Hematopoietic multipotent progenitor cell (in vitro differentiated cells): ENCODE measurements around the gene PRKAR1A. TPM values are rescaled to one million over a fixed set of nuclear protein-coding genes. Genes with fewer than 3 reads are reported as not detected.

ENCODE experiments used
- DNase-seq, 3 donors: peaks; one replicate each; pipeline ENCODE4 v3.0.0-alpha.2; 2011 to 2015; ENCODE audit warnings: low read depth in 2 of 3, low spot score in 2 of 3
- total RNA-seq: library from RNA; depleted of rRNA; stranded (reverse); fragments of >200 nt; gene quantifications from one replicate; pipeline ENCODE4 v1.2.3, GENCODE V29; 2012

PRKAR1A gene
- total RNA-seq, 1 donor = 97.2 TPM

GRCh38 chr17:68539548-68540467, 27.6 kb downstream of the PRKAR1A start:
- DNase-seq = peak in 2 of 3 donors; percentile 13 to 41

DNA sequence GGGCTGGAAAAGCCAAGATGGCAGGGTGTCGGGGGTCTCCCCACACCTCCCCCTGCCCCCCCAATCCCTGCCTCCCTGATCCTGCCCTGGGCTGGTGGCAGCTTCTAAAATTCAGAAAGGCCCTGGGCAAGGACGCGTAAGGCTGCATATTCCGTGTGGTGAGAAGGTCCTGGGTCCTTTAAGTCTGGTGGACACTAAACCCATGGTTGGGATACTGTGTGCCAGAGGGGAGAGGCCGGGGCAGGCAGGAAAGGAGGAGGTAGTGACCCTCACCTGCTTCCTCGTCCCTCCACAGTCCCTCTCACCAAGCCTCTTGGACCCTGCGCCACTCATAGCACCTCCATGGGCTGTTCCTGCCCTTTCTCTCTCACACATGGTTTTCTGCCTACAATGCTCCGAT, 28.8 kb downstream of the PRKAR1A start:
- DNase-seq = no peak

- no peak for DNase-seq
Measured at GRCh38 chr17:68541816-68542215, 29.6 kb downstream of the PRKAR1A start.

DNA sequence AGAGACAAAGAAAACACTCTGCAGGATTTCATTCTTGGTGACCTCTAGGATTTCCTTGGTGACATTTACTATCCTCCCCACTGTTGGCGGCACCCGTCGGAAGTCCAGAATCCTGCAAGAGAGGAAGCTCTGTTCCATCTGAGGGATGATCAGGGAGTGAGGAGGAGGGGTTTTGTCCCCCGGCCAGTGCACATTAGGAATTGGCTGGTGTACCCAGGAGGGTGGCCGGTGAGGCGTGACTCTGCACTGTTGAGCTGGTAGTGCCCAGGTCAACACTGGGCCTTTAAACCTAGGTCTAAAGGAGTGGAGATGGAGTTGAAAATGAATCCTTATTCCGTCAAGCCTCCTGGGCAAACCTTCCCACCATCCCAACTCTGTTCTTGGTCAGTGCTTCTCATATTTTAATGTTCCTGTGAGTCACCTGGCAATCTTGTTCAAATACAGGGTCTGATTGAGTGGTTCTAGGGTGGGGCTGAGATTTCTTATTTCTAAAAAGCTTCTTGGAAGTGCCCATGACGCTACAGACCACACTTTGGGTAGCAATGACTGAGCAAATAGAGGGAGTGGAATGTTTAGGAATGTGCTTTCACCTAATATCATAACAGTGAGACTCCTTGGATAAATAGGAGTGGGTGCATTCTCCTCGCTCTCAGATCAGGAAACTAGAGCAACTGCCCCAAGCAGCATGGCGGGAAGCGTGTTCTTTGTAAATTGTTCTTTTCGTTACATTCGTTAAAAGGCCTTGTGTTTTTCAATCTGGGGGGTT, 30.7 kb downstream of the PRKAR1A start:
- no peak for DNase-seq

DNA sequence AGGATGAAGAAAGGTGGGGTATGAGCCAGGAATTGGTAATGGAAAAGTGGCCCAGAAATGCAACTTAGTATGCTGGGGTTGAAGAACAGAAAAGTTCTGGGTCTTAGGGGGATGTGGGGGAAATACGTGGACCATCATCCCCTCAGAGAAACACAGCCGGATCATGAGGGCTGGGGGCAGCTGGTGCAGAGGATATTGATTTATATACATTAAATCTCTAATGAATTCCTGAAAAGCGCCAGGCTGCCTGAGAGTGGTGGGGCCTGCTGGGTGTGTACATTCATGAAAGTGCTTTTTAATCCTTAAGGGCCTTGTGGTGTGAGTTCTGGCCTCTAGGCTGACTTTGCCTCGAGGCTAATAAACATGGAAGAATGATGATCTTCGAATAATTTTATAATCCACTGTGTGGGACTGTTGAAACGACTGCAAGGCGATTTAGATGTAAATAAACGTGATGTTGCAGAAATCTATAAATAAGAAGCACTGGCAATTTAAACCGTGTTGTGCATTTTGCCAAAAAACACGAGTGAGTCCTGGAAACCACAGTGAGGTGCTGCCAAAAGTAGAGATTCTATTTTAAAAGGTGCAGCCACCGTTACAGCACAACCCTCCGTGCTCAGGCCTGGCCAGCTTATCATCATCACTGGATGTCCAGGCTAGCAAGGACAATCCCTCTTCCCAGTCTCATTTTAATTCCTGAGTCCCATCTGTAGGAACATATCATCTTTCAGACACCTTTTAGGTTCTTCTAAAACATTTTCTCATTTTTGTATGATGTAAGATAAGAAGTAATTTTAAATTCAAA, 32.1 kb downstream of the PRKAR1A start:
- DNase-seq = no peak

- no peak for DNase-seq
Measured at GRCh38 chr17:68556551-68556950, 44.3 kb downstream of the PRKAR1A start.

DNA sequence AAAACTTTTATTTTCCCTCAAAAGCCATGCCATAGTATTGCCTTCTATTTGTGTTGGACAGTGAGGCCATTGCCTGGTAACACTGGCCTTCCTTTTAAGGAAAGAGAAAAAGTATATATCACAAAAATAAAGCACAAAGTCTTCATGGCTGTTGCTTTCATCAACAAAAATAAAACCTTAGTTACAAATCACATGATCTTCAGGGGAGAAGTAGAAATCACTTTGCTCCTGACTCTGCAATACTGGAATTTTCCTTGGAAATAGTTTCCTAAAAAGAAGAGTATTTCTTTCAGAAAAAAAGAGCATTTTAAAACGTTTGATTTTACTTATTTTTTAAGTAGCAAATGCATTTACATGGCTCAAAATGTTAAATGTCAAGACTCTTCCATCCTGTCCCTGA, 47.1 kb downstream of the PRKAR1A start:
- no peak for DNase-seq

DNA sequence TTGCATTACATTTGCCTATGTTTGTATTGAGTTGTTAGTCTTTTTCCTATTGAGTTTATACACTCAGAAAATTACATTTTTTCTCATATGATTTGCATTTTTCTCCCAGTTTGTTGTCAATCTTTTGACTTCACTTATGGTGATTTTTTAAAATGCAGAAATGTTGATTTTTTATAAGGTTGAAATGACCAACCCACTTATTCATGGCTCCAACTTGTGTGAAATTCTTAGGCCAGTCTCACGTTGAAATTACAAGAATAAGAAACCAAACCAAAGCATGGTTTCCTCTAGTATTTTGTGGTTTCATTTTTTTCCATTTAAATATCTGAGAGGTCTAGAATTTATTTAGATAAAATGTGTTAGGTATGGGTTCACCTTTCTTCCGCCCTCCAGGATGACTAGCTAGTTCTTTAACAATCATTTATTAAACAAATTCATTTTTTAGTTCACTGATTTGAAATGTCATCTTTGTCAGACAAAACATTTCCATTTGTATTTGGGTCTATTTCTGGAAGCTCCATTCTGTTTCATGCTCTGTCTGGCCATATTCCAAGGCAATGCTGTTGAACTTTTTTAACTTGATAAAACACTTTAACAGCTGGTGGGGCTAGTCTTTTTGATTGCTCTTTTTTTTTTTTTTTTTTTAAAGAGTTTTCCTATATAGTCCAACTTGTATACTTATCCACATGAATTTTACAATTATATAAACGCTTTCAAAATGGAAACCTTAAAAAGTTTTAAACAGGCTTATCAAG, 48.9 kb downstream of the PRKAR1A start:
- no peak for DNase-seq

- no peak for DNase-seq
Measured at GRCh38 chr17:68562736-68563135, 50.5 kb downstream of the PRKAR1A start.

- no peak for DNase-seq
Measured at GRCh38 chr17:68564415-68565111, 52.3 kb downstream of the PRKAR1A start.

DNA sequence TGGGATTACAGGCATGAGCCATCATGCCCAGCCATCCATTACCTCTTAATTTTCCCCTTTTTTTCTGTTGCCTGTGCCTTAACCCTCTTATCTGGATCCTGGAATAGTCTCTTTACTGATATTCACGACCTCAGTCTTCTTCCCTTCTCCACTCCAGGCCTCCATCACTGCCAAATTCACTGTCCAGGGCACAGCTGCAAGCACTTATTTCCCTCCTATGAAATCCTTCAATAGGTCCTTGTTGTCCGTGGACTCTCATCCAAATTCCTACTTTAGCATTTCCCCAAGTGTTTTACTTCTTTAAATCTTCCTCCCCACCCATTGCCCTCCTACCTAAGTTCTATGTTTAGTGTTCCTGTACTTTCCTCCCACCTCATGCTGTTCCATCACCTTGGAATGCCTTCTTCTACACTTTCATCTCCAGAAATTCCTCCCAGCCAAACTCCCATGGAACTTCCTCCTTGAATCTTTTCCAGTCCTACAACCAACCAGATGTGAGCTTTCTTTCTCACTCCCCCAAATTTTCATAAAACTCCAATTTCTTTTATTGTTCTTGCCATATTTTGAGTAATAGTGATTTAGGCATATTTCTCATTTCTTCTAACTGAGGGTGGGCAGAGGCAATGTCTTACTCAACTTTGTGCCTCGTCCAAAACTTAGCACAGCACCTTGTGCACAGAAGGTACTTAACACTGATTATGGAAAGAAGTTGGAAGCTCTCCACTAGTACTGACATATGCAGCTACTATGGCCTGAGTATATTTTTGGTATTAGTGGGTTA, 53.6 kb downstream of the PRKAR1A start:
- no peak for DNase-seq

DNA sequence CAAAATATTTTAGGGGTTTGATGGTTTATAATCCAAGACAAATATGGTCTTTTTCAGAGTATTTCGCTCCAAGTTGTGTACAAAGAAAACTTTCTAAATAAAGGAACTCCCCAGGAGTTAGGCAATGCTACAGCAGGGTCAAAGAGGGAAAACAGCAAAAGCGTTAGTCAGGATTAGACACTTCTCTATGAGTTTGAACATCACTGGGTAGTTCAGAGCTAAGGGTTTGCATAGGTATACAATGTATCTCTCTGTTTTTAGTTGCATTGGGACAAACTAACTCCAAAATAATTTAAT, 54.2 kb downstream of the PRKAR1A start:
- DNase-seq = no peak

DNA sequence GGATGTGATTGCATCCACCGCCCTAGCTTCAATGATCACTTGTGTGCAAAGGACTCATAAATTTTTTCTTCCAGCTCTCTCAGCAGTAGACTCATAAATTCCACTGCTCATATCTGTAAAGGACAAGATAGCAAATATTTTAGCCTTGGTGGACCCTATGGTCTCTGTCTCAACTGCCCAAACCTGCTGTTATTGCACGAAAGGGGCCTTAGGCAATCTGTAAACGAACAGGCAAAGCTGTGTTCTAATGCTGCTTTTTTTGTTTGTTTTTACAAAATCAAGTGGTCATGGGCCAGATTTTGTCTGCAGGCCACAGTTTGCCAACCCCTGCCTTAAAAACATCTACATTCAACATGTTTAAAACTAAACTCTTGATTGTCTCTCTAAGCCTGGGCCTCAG, 54.8 kb downstream of the PRKAR1A start:
- no peak for DNase-seq

DNA sequence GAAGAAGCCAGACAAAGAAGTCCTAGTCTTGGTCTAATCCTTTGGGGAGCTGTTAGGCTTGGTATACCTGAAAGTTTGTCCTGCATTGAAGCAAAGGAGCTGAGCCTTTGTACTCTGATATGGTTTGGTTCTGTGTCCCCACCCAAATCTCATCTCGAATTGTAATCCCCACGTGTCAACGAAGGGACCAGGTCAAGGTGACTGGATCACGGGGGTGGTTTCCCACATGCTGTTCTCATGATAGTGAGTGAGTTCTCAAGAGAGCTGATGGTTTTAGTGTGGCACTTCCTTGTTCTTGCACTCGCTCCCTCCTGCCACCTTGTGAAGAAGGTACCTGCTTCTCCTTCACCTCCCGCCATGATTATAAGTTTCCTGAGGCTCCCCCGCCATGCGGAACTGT, 55.4 kb downstream of the PRKAR1A start:
- no peak for DNase-seq

GRCh38 chr17:68568581-68568980, 56.4 kb downstream of the PRKAR1A start:
- no peak for DNase-seq

- no peak for DNase-seq
Measured at GRCh38 chr17:68569346-68569745, 57.1 kb downstream of the PRKAR1A start.

- no peak for DNase-seq
Measured at GRCh38 chr17:68570526-68570925, 58.3 kb downstream of the PRKAR1A start.

GRCh38 chr17:68572138-68572842, 60.1 kb downstream of the PRKAR1A start:
- DNase-seq = peak in 2 of 3 donors; percentile 1 to 19
